Activated CD8-positive, alpha-beta memory T cell treated with anti-CD3 and anti-CD28 coated beads for 4 hours (primary cell): ENCODE measurements around the gene CIDEB.
"Not testable (repeated sequence)": the region's sequence is repeated elsewhere in the genome, so short reads cannot be mapped to it uniquely, and the experiment has no call there.

Experiments
- DNase-seq, 2 donors: peaks; one replicate each; pipeline ENCODE4 v3.0.0-alpha.2; 2020; ENCODE audit warnings: low read depth in 2 of 2

Gene CIDEB

GRCh38 chr14:24332268-24332993 is 24.7 kb upstream of the CIDEB start:
- peak; percentile 71 to 75 for DNase-seq

- DNase-seq, result no peak
Observed at GRCh38 chr14:24331731-24332267, 24.0 kb upstream of the CIDEB start.

GRCh38 chr14:24330973-24331674 is 23.3 kb upstream of the CIDEB start:
- no peak for DNase-seq

- peak; percentile 62 for DNase-seq
Observed at GRCh38 chr14:24329736-24330135, 22.0 kb upstream of the CIDEB start.

- DNase-seq, result no peak
Observed at GRCh38 chr14:24329073-24329663, 21.4 kb upstream of the CIDEB start.

- DNase-seq, result not testable (repeated sequence)
Observed at GRCh38 chr14:24327914-24328313, 20.1 kb upstream of the CIDEB start.

GRCh38 chr14:24327303-24327702 is 19.5 kb upstream of the CIDEB start:
- DNase-seq, result no peak

- no peak for DNase-seq
Observed at GRCh38 chr14:24325963-24326362, 18.2 kb upstream of the CIDEB start.

GRCh38 chr14:24325041-24325530 is 17.3 kb upstream of the CIDEB start:
- no peak for DNase-seq

GRCh38 chr14:24324024-24324423 is 16.2 kb upstream of the CIDEB start:
- DNase-seq, result no peak

- DNase-seq, result no peak
Observed at GRCh38 chr14:24323341-24323740, 15.6 kb upstream of the CIDEB start.

GRCh38 chr14:24322672-24323071 is 14.9 kb upstream of the CIDEB start:
- DNase-seq, result no peak

- DNase-seq, result no peak
Observed at GRCh38 chr14:24321212-24321975, 13.6 kb upstream of the CIDEB start.

- no peak for DNase-seq
Observed at GRCh38 chr14:24317141-24317928, 9.6 kb upstream of the CIDEB start.

GRCh38 chr14:24316597-24316950 is 8.8 kb upstream of the CIDEB start:
- no peak for DNase-seq

- DNase-seq, result no peak
Observed at GRCh38 chr14:24315807-24316596, 8.2 kb upstream of the CIDEB start.

GRCh38 chr14:24315243-24315806 is 7.5 kb upstream of the CIDEB start:
- no peak for DNase-seq

GRCh38 chr14:24314377-24315193 is 6.8 kb upstream of the CIDEB start:
- no peak for DNase-seq

- no peak for DNase-seq
Observed at GRCh38 chr14:24313913-24314312, 6.1 kb upstream of the CIDEB start.
